HepG2 (cell line): ENCODE results near the gene GRIFIN. TPM values are rescaled to one million over a fixed set of nuclear protein-coding genes. Genes with fewer than 3 reads are reported as not detected.

ENCODE experiments used
- ATAC-seq: fragments of 200-7000 bp; cut with Tn5 transposase; 3 replicates; pipeline ENCODE4 v1.9.1; 2020; ENCODE audit warnings: mild to moderate bottlenecking, moderate library complexity
- BruUV-seq: library from RNA; stranded (reverse); fragments of 400-500 nt; replicated peaks from 2 replicates; lab custom pipeline; 2021; lab: Mats Ljungman, UMichigan
- CTCF ChIA-PET: fragments of 300-600 bp; formaldehyde crosslinking; extraction: SDS; loops from one replicate; lab custom pipeline; 2021; ENCODE audit warnings: low total read pairs, inconsistent platforms, low intra/inter-chr PET ratio; lab: Yijun Ruan, JAX
- POLR2A ChIA-PET: fragments of 350-600 bp; sonication (Branson Sonifier 250); formaldehyde crosslinking; loops from one replicate; lab custom pipeline; 2020; ENCODE audit warnings: antibody characterized with exemption, inconsistent platforms; lab: Yijun Ruan, JAX
- DNase-seq: peaks from one replicate; pipeline ENCODE4 v3.0.0-alpha.2; 2015; ENCODE audit warnings: low spot score
- FAIRE-seq: peaks from 3 replicates; lab custom pipeline; 2011; peaks lifted over from hg19 to GRCh38; lab: Jason Lieb, UNC
- H2AFZ ChIP-seq: one replicate; pipeline ENCODE4 v1.6.1; 2011; ENCODE audit warnings: low read length, inconsistent platforms
- H3K27ac ChIP-seq: fragments of 300-600 bp; 3 replicates; pipeline ENCODE4 v1.8.0; 2011; ENCODE audit warnings: mixed run types, mild to moderate bottlenecking, mixed read lengths, low read length, inconsistent platforms; ENCODE audit not compliant: insufficient read depth; ENCODE audit errors: extremely low read length
- H3K27me3 ChIP-seq, 2 experiments: fragments of 200-600 bp in 1 of 2; 2 replicates in 1 of 2; 3 replicates in 1 of 2; pipeline versions ENCODE4 v1.6.0 to v1.8.0; 2011; ENCODE audit warnings: low read length in 2 of 2, mild to moderate bottlenecking in 2 of 2, moderate library complexity in 2 of 2, inconsistent platforms in 1 of 2; ENCODE audit not compliant: insufficient read depth in 2 of 2, control insufficient read depth in 1 of 2
- H3K36me3 ChIP-seq, 2 experiments: fragments of 200-600 bp in 1 of 2; replicated peaks in 1 of 2; 2 replicates in 1 of 2; 3 replicates in 1 of 2; pipeline versions ENCODE4 v1.5.1 to v1.8.0; 2011; ENCODE audit warnings: low read length in 2 of 2, inconsistent platforms in 1 of 2; ENCODE audit not compliant: insufficient read depth in 2 of 2, control insufficient read depth in 1 of 2
- H3K4me1 ChIP-seq: 2 replicates; pipeline ENCODE4 v1.5.1; 2012; ENCODE audit warnings: low read length, inconsistent platforms; ENCODE audit not compliant: insufficient read depth
- H3K4me2 ChIP-seq: 2 replicates; pipeline ENCODE4 v1.6.0; 2011; ENCODE audit warnings: low read depth, low read length, inconsistent platforms
- H3K4me3 ChIP-seq, 3 experiments: fragments of 200-600 bp in 1 of 3; sonication (generic), shearing (Covaris generic) in 1 of 3; replicated peaks in 1 of 3; 2 replicates each; pipeline ENCODE4 v1.5.1; 2011 to 2016; ENCODE audit warnings: low read length in 3 of 3, inconsistent platforms in 2 of 3, low read depth in 2 of 3, mild to moderate bottlenecking in 2 of 3, control low read depth in 1 of 3, mixed read lengths in 1 of 3; ENCODE audit not compliant: insufficient read depth in 1 of 3
- H3K79me2 ChIP-seq: one replicate; pipeline ENCODE4 v1.6.1; 2011; ENCODE audit warnings: low read length, inconsistent platforms; ENCODE audit not compliant: insufficient read depth
- H3K9ac ChIP-seq: 2 replicates; pipeline ENCODE4 v1.6.0; 2011; ENCODE audit warnings: mild to moderate bottlenecking, low read depth, low read length, inconsistent platforms; ENCODE audit not compliant: insufficient read depth
- H3K9me3 ChIP-seq: 2 replicates; pipeline ENCODE4 v1.5.1; 2012; ENCODE audit warnings: mild to moderate bottlenecking, low read length
- H4K20me1 ChIP-seq: 2 replicates; pipeline ENCODE4 v1.6.0; 2011; ENCODE audit warnings: inconsistent platforms, mild to moderate bottlenecking, low read length, moderate library complexity; ENCODE audit not compliant: insufficient read depth
- KDM1A ChIP-seq: IDR thresholded peaks from 2 replicates; pipeline ENCODE4 v1.6.1; 2016; ENCODE audit warnings: missing compliant biosample characterization
- NCOA5 ChIP-seq: sonication (generic); formaldehyde crosslinking; IDR thresholded peaks from 2 replicates; pipeline ENCODE4 v1.4.0; 2020; ENCODE audit warnings: missing genetic modification reagents
- NR3C1 ChIP-seq: sonication (generic); formaldehyde crosslinking; IDR thresholded peaks from 2 replicates; pipeline ENCODE4 v1.4.0; 2020; ENCODE audit warnings: missing genetic modification reagents
- REPIN1 ChIP-seq: sonication (generic); formaldehyde crosslinking; IDR thresholded peaks from 2 replicates; pipeline ENCODE4 v1.8.0; 2022; ENCODE audit warnings: missing genetic modification reagents, low read depth, mild to moderate bottlenecking, borderline replicate concordance
- WGBS: methylation state at CpG from one replicate; pipeline ENCODE4 v1.1.6; 2017; ENCODE audit warnings: low lambda C conversion rate; 5-methylcytosine and 5-hydroxymethylcytosine counted together
- in situ Hi-C: cut with HindIII; loops from 2 replicates; pipeline ENCODE4 v1.10.0; 2017; ENCODE audit warnings: low pct_unique_long_range_greater_than_20kb; ENCODE audit not compliant: extremely low pct_ligation_motif_present
- intact Hi-C: fragments of 100-400 bp; cut with micrococcal nuclease; formaldehyde crosslinking; loops from one replicate; pipeline ENCODE4 v1.10.0; 2022; ENCODE audit not compliant: unreplicated experiment
- polyA plus RNA-seq, 8 experiments: library from polyadenylated mRNA; depleted of rRNA in 3 of 8; stranded (reverse) in 7 of 8; unstranded in 1 of 8; fragments of >200 nt; fragmentation: Illumina TruSeq in 4 of 8; extraction: Trizol in 4 of 8; gene quantifications; 2 replicates each; pipeline versions ENCODE4 v1.2.1 to v1.2.3, GENCODE V29; 2011 to 2016; ENCODE audit warnings: low read depth in 4 of 8, missing spikeins in 1 of 8, mixed read lengths in 1 of 8; ENCODE audit not compliant: insufficient read depth in 1 of 8
- total RNA-seq, 5 experiments: library from RNA; depleted of rRNA; stranded (reverse); fragments of >200 nt; fragmentation: Illumina TruSeq; extraction: Trizol; gene quantifications; 2 replicates each; pipeline ENCODE4 v1.2.3, GENCODE V29; 2016; ENCODE audit warnings: low read depth in 1 of 5
- TF ChIP-seq, protein P1 (sequence below): sonication (generic); formaldehyde crosslinking; IDR thresholded peaks from 2 replicates; pipeline ENCODE4 v1.4.0; 2020; ENCODE audit warnings: missing genetic modification reagents
- TF ChIP-seq, protein P2 (sequence below): sonication (generic); formaldehyde crosslinking; IDR thresholded peaks from 2 replicates; pipeline ENCODE4 v1.5.0; 2020; ENCODE audit warnings: missing genetic modification reagents

Gene GRIFIN
- total and polyA plus RNA-seq, 2 of the 13 experiments (the other 11 are each of a cell fraction or from before 2014, with no cell fraction given), result not detected

DNA sequence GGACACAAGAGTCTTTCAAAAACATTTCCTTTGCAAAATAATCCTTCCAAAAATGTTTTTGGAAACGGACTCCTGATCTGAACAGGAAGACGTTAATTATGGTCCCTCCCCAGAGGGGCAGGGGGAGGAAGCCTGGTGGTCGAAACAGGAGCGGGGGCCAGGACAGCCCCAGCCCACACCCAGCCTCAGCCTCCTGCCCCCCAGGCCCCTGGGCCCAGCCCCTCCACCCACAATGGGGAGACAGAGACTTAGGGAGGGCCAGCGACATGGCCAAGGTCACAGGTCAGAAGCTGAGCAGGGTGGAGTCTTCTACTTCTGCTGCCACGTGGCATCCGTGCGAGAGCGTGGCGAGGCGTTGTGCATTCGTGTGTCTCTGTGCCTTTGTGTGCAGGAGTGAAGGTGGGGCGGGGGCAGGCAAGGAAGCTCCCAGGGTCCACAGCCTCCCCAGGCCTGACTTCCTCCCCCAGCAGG lies 14.0 kb upstream of the GRIFIN start:
- intact Hi-C loops (no loop called here), in situ Hi-C loops (no loop called here)
- no peaks in the 10 kb centered on the region for H3K9me3 ChIP-seq
- BruUV-seq, result no TSS peak
- TF ChIP-seq, protein P1, sequence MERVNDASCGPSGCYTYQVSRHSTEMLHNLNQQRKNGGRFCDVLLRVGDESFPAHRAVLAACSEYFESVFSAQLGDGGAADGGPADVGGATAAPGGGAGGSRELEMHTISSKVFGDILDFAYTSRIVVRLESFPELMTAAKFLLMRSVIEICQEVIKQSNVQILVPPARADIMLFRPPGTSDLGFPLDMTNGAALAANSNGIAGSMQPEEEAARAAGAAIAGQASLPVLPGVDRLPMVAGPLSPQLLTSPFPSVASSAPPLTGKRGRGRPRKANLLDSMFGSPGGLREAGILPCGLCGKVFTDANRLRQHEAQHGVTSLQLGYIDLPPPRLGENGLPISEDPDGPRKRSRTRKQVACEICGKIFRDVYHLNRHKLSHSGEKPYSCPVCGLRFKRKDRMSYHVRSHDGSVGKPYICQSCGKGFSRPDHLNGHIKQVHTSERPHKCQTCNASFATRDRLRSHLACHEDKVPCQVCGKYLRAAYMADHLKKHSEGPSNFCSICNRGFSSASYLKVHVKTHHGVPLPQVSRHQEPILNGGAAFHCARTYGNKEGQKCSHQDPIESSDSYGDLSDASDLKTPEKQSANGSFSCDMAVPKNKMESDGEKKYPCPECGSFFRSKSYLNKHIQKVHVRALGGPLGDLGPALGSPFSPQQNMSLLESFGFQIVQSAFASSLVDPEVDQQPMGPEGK (CRISPR knock-in tag), result no peak
- TF ChIP-seq, protein P2, sequence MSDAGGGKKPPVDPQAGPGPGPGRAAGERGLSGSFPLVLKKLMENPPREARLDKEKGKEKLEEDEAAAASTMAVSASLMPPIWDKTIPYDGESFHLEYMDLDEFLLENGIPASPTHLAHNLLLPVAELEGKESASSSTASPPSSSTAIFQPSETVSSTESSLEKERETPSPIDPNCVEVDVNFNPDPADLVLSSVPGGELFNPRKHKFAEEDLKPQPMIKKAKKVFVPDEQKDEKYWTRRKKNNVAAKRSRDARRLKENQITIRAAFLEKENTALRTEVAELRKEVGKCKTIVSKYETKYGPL (CRISPR knock-in tag), result no peak
- TF ChIP-seq KDM1A (CRISPR knock-in tag), result no peak
- TF ChIP-seq NR3C1 (CRISPR knock-in tag), result no peak
- no peak for TF ChIP-seq NCOA5 (CRISPR knock-in tag)
- no peak for TF ChIP-seq REPIN1 (CRISPR knock-in tag)
- no peak overlapping the region for H3K4me2 ChIP-seq
- ChIA-PET POLR2A (no interaction called here), CTCF (no interaction called here)
- H3K9ac ChIP-seq, result no peak overlapping the region
- H3K4me3 ChIP-seq, result no peak overlapping the region
- H3K36me3 ChIP-seq, result no peaks in the 10 kb centered on the region
- no peaks in the 10 kb centered on the region for H3K4me1 ChIP-seq
- DNase-seq (no peak), FAIRE-seq (no peak), ATAC-seq (no peak)
- H3K79me2 ChIP-seq, result no peaks in the 10 kb centered on the region
- peaks cover 12 to 28% of the 10 kb centered on the region in 2 experiments for H3K27me3 ChIP-seq
- no peak overlapping the region for H3K27ac ChIP-seq
- no peak overlapping the region for H2AFZ ChIP-seq
- no peaks in the 10 kb centered on the region for H4K20me1 ChIP-seq
- WGBS, result 17% methylated on average over 11 of the region's 13 CpGs
